GM21528 (cell line): ENCODE data around the gene TMEM11.

Experiments used
- ATAC-seq: cut with Tn5 transposase; IDR thresholded peaks from one replicate; pipeline ENCODE4 v1.9.1; 2021; ENCODE audit warnings: mild to moderate bottlenecking, moderate library complexity; ENCODE audit not compliant: unreplicated experiment, low FRiP score

The TMEM11 gene

GRCh38 chr17:21186399-21187187, 27.4 kb downstream of the TMEM11 start:
- ATAC-seq: no peak

GRCh38 chr17:21185061-21185460, 28.9 kb downstream of the TMEM11 start:
- no peak for ATAC-seq

GRCh38 chr17:21184570-21184969, 29.4 kb downstream of the TMEM11 start:
- ATAC-seq: no peak

GRCh38 chr17:21183468-21183867, 30.5 kb downstream of the TMEM11 start:
- no peak for ATAC-seq

- ATAC-seq: no peak
Observed at GRCh38 chr17:21177854-21178600, 35.9 kb downstream of the TMEM11 start.

- no peak for ATAC-seq
Observed at GRCh38 chr17:21177401-21177800, 36.6 kb downstream of the TMEM11 start.

GRCh38 chr17:21176773-21177395, 37.1 kb downstream of the TMEM11 start:
- no peak for ATAC-seq

- no peak for ATAC-seq
Observed at GRCh38 chr17:21174713-21175112, 39.2 kb downstream of the TMEM11 start.

- no peak for ATAC-seq
Observed at GRCh38 chr17:21174186-21174585, 39.8 kb downstream of the TMEM11 start.

GRCh38 chr17:21173543-21173942, 40.4 kb downstream of the TMEM11 start:
- ATAC-seq: no peak

- no peak for ATAC-seq
Observed at GRCh38 chr17:21172846-21173245, 41.1 kb downstream of the TMEM11 start.

- ATAC-seq: no peak
Observed at GRCh38 chr17:21171970-21172510, 41.9 kb downstream of the TMEM11 start.

GRCh38 chr17:21171309-21171922, 42.5 kb downstream of the TMEM11 start:
- ATAC-seq: peak; percentile 82

GRCh38 chr17:21170809-21171208, 43.2 kb downstream of the TMEM11 start:
- ATAC-seq: no peak

- ATAC-seq: no peak
Observed at GRCh38 chr17:21169496-21169895, 44.5 kb downstream of the TMEM11 start.

GRCh38 chr17:21168555-21168865, 45.5 kb downstream of the TMEM11 start:
- no peak for ATAC-seq

- no peak for ATAC-seq
Observed at GRCh38 chr17:21167303-21167702, 46.7 kb downstream of the TMEM11 start.

- no peak for ATAC-seq
Observed at GRCh38 chr17:21166595-21167210, 47.3 kb downstream of the TMEM11 start.

GRCh38 chr17:21165922-21166594, 47.9 kb downstream of the TMEM11 start:
- ATAC-seq: no peak

GRCh38 chr17:21164620-21165019, 49.3 kb downstream of the TMEM11 start:
- ATAC-seq: no peak
